ENCODE data around the gene ITIH4.
A peak's percentile ranks its signal among the peaks of the same experiment; 100 is the strongest.

Gene ITIH4

GRCh38 chr3:52798376-52798977 lies 32.0 kb downstream of the ITIH4 start:
- DNase-seq, result peak; percentile 13

GRCh38 chr3:52796411-52796810 lies 34.1 kb downstream of the ITIH4 start:
- no peak for DNase-seq

GRCh38 chr3:52795298-52795900 lies 35.1 kb downstream of the ITIH4 start:
- no peak for DNase-seq

GRCh38 chr3:52794612-52795099 lies 35.8 kb downstream of the ITIH4 start, which contains the start of gene ITIH3:
ITIH3 (plus strand) TSS chr3:52794796; CDS start chr3:52794804, 8 bp downstream.
- DNase-seq, result no peak

- DNase-seq, result no peak
Observed at GRCh38 chr3:52793702-52794611, 36.5 kb downstream of the ITIH4 start.

- DNase-seq, result no peak
Observed at GRCh38 chr3:52792961-52793695, 37.3 kb downstream of the ITIH4 start.

- no peak for DNase-seq
Observed at GRCh38 chr3:52792413-52792812, 38.1 kb downstream of the ITIH4 start.

- DNase-seq, result no peak
Observed at GRCh38 chr3:52791928-52792327, 38.5 kb downstream of the ITIH4 start.

- no peak for DNase-seq
Observed at GRCh38 chr3:52791366-52791765, 39.1 kb downstream of the ITIH4 start.

GRCh38 chr3:52790741-52791140 lies 39.7 kb downstream of the ITIH4 start:
- no peak for DNase-seq

- no peak for DNase-seq
Observed at GRCh38 chr3:52790337-52790736, 40.1 kb downstream of the ITIH4 start.

- no peak for DNase-seq
Observed at GRCh38 chr3:52789746-52790040, 40.8 kb downstream of the ITIH4 start.

GRCh38 chr3:52788890-52789745 lies 41.4 kb downstream of the ITIH4 start:
- no peak for DNase-seq

GRCh38 chr3:52787672-52788625 lies 42.5 kb downstream of the ITIH4 start:
- no peak for DNase-seq

- DNase-seq, result no peak
Observed at GRCh38 chr3:52787246-52787645, 43.2 kb downstream of the ITIH4 start.

GRCh38 chr3:52786330-52787215 lies 43.9 kb downstream of the ITIH4 start:
- DNase-seq, result no peak

GRCh38 chr3:52784931-52785590 lies 45.4 kb downstream of the ITIH4 start:
- DNase-seq, result no peak

- no peak for DNase-seq
Observed at GRCh38 chr3:52784021-52784621, 46.4 kb downstream of the ITIH4 start.

- DNase-seq, result no peak
Observed at GRCh38 chr3:52783211-52783555, 47.3 kb downstream of the ITIH4 start.
